ENCODE results near the gene GRWD1.

GRWD1 gene

DNA sequence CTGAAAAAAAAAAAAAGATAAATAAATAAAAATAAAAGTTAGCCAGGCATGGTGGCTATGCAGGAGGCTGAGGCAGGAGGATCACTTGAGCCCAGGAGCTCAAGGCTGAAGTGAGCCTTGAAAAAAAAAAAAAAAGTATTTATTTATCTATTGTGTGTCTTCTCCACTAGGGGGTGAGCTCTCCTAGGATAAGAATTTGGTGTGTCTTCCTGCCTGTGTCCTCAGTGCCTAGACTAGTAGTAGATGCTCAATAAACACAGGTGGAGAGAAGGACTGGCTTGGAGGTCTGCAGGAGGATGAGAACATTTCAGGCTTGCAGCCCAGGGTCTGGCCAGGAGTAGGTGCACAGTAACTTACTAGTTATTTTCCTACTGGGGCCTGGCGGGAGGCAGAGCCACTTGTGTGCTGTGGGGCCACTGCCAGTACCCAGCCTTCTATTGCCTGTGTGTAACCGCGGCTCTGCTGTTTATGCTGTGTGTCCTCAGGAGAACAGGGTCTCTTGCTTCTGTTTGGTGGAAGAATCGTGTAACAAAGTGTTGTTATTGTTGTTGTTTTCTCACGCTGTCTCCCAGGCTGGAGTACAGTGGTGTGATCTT lies 60.5 kb downstream of the GRWD1 start:
- Histone ChIP-seq H3K4me3 (no peak overlapping the region), H3K27ac (no peak overlapping the region)
